K562 (cell line): ENCODE measurements around the gene AIFM1. TPM values are rescaled to one million over a fixed set of nuclear protein-coding genes. Genes with fewer than 3 reads are reported as not detected.

Source experiments
- ATAC-seq: fragments of 200-7000 bp; cut with Tn5 transposase; 3 replicates; pipeline ENCODE4 v1.9.1; 2020; ENCODE audit warnings: moderate library complexity
- BruUV-seq: library from RNA; stranded (reverse); fragments of 400-500 nt; replicated peaks from 2 replicates; lab custom pipeline; 2021; lab: Mats Ljungman, UMichigan
- CTCF ChIA-PET: fragments of 300-600 bp; formaldehyde crosslinking; extraction: SDS; loops from one replicate; lab custom pipeline; 2021; ENCODE audit warnings: low intra/inter-chr PET ratio; lab: Yijun Ruan, JAX
- POLR2A ChIA-PET: fragments of 300-600, 350-650 bp; sonication (Branson Sonifier 250); formaldehyde crosslinking; extraction: SDS; loops from one replicate; lab custom pipeline; 2021; ENCODE audit warnings: antibody characterized with exemption, inconsistent platforms; lab: Yijun Ruan, JAX
- DNase-seq, 4 experiments: peaks; one replicate each; pipeline versions ENCODE4 v3.0.0 to v3.0.0-alpha.2; 2011 to 2018; ENCODE audit warnings: low spot score in 3 of 4, mixed read lengths in 3 of 4; ENCODE audit errors: extremely low read depth in 1 of 4
- FAIRE-seq: peaks from 2 replicates; lab custom pipeline; 2011; peaks lifted over from hg19 to GRCh38; lab: Jason Lieb, UNC
- H2AFZ ChIP-seq: 2 replicates; pipeline ENCODE4 v1.6.0; 2011; ENCODE audit warnings: low read depth, low read length, control low read depth, inconsistent platforms
- H3K27ac ChIP-seq: fragments of 200-600 bp; 3 replicates; pipeline ENCODE4 v1.8.0; 2011; ENCODE audit warnings: low read depth, mild to moderate bottlenecking, control low read depth, inconsistent platforms, low read length, moderate library complexity, mixed read lengths; ENCODE audit errors: extremely low read depth
- H3K27me3 ChIP-seq, 2 experiments: fragments of 300-600 bp in 1 of 2; 2 replicates in 1 of 2; 3 replicates in 1 of 2; pipeline versions ENCODE4 v1.6.0 to v1.8.0; 2011; ENCODE audit warnings: inconsistent platforms in 2 of 2, low read length in 2 of 2, mild to moderate bottlenecking in 1 of 2, mixed read lengths in 1 of 2, moderate library complexity in 1 of 2; ENCODE audit not compliant: control insufficient read depth in 2 of 2, insufficient read depth in 2 of 2
- H3K36me3 ChIP-seq: fragments of 300-600 bp; 3 replicates; pipeline ENCODE4 v1.8.0; 2011; ENCODE audit warnings: mild to moderate bottlenecking, low read length, inconsistent platforms; ENCODE audit not compliant: control insufficient read depth, insufficient read depth
- H3K4me1 ChIP-seq, 2 experiments: fragments of 200-600 bp in 1 of 2; replicated peaks in 1 of 2; 2 replicates in 1 of 2; 3 replicates in 1 of 2; pipeline versions ENCODE4 v1.5.1 to v1.8.0; 2011; ENCODE audit warnings: inconsistent platforms in 2 of 2, low read length in 2 of 2, mild to moderate bottlenecking in 1 of 2, mixed read lengths in 1 of 2, moderate library complexity in 1 of 2; ENCODE audit not compliant: control insufficient read depth in 2 of 2, insufficient read depth in 2 of 2
- H3K4me2 ChIP-seq: 2 replicates; pipeline ENCODE4 v1.6.1; 2011; ENCODE audit warnings: low read length, control low read depth, inconsistent platforms, mixed read lengths; ENCODE audit not compliant: insufficient read depth
- H3K4me3 ChIP-seq: fragments of 200-600 bp; sonication (generic), shearing (Covaris generic); 2 replicates; pipeline ENCODE4 v1.5.1; 2016; ENCODE audit warnings: control low read depth, inconsistent platforms
- H3K79me2 ChIP-seq: fragments of 200-600 bp; 3 replicates; pipeline ENCODE4 v1.8.0; 2011; ENCODE audit warnings: low read length, inconsistent platforms; ENCODE audit not compliant: control insufficient read depth, insufficient read depth
- H3K9ac ChIP-seq, 2 experiments: 2 replicates each; pipeline versions ENCODE4 v1.6.0 to v1.6.1; 2011; ENCODE audit warnings: low read depth in 2 of 2, low read length in 2 of 2, control low read depth in 1 of 2, inconsistent platforms in 1 of 2, mild to moderate bottlenecking in 1 of 2, mixed read lengths in 1 of 2; ENCODE audit not compliant: insufficient read depth in 1 of 2
- H3K9me1 ChIP-seq: one replicate; pipeline ENCODE4 v1.6.0; 2011; ENCODE audit warnings: inconsistent platforms, mild to moderate bottlenecking, low read length, moderate library complexity; ENCODE audit not compliant: control insufficient read depth, insufficient read depth
- H3K9me3 ChIP-seq: replicated peaks from 2 replicates; pipeline ENCODE4 v1.5.1; 2011; ENCODE audit warnings: low read depth, low read length, inconsistent platforms; ENCODE audit not compliant: control insufficient read depth, insufficient read depth
- H4K20me1 ChIP-seq: replicated peaks from 2 replicates; pipeline ENCODE4 v1.6.1; 2011; ENCODE audit warnings: low read length, inconsistent platforms, mixed read lengths; ENCODE audit not compliant: control insufficient read depth, insufficient read depth
- HBP1 ChIP-seq: fragments of 450-650 bp; formaldehyde crosslinking; IDR thresholded peaks from 2 replicates; pipeline ENCODE4 v1.4.0; 2022; ENCODE audit warnings: missing genetic modification characterization
- KDM1A ChIP-seq, 2 experiments: fragments of 450-650 bp; IDR thresholded peaks; 2 replicates each; pipeline ENCODE4 v1.6.1; 2016; ENCODE audit warnings: mild to moderate bottlenecking in 2 of 2
- NFE2 ChIP-seq: IDR thresholded peaks from 2 replicates; pipeline ENCODE4 v1.6.1; 2014; ENCODE audit warnings: antibody characterized with exemption, low read depth
- POLR2AphosphoS5 ChIP-seq: IDR thresholded peaks from 2 replicates; pipeline ENCODE4 v1.6.1; 2011; ENCODE audit warnings: mild to moderate bottlenecking, low read depth, low read length, moderate library complexity; ENCODE audit not compliant: control insufficient read depth, insufficient read depth
- PURB ChIP-seq: sonication (generic); formaldehyde crosslinking; IDR thresholded peaks from 2 replicates; pipeline ENCODE4 v1.9.0; 2021; ENCODE audit warnings: low read depth, mild to moderate bottlenecking, missing genetic modification reagents
- RB1 ChIP-seq: fragments of 450-650 bp; IDR thresholded peaks from 2 replicates; pipeline ENCODE4 v1.6.1; 2017; ENCODE audit warnings: low read depth, mild to moderate bottlenecking
- RBM34 ChIP-seq: fragments of 200-400 bp; formaldehyde crosslinking; IDR thresholded peaks from 2 replicates; pipeline ENCODE4 v1.6.1; 2018; ENCODE audit warnings: low read length, borderline replicate concordance; ENCODE audit not compliant: insufficient read depth
- ZBTB33 ChIP-seq: sonication (generic); formaldehyde crosslinking; IDR thresholded peaks from 2 replicates; pipeline ENCODE4 v1.8.1; 2023; ENCODE audit warnings: mild to moderate bottlenecking, missing genetic modification reagents
- WGBS: fragments of 100-300 bp; shearing (Covaris generic); methylation state at CpG from one replicate; pipeline ENCODE4 v1.1.6; 2016; ENCODE audit warnings: low coverage, mixed read lengths; ENCODE audit not compliant: insufficient coverage; ENCODE audit errors: missing lambda C conversion rate; 5-methylcytosine and 5-hydroxymethylcytosine counted together
- in situ Hi-C: fragments of 300-500 bp; cut with MboI; formaldehyde crosslinking; loops from 4 replicates; pipeline ENCODE4 v1.15.0; 2018; ENCODE audit warnings: inconsistent platforms, mixed read lengths
- intact Hi-C: fragments of 100-400 bp; cut with micrococcal nuclease; formaldehyde crosslinking; loops from 2 replicates; pipeline ENCODE4 v1.14.2; 2022
- polyA plus RNA-seq, 8 experiments: library from polyadenylated mRNA; depleted of rRNA in 4 of 8; stranded (reverse) in 5 of 8; unstranded in 3 of 8; fragments of >200 nt; fragmentation: Nextera tagmentation in 2 of 8; fragmentation: Illumina TruSeq in 1 of 8; extraction: Ambion mirVana in 2 of 8; extraction: Trizol in 1 of 8; gene quantifications; 2 replicates each; pipeline versions ENCODE4 v1.2.1 to v1.2.3, GENCODE V29; 2011 to 2014; ENCODE audit warnings: inconsistent platforms in 1 of 8, missing spikeins in 1 of 8
- total RNA-seq, 7 experiments: library from RNA; depleted of rRNA in 6 of 7; stranded (reverse); fragments of >200 nt in 6 of 7; fragmentation: Illumina TruSeq in 2 of 7; extraction: Trizol in 2 of 7; gene quantifications; 2 replicates each; pipeline versions ENCODE4 v1.2.1 to v1.2.3, GENCODE V29; 2011 to 2021; ENCODE audit warnings: low replicate concordance in 1 of 7
- TF ChIP-seq, protein P1 (sequence below): fragments of 200-800 bp; sonication (Bioruptor generic); IDR thresholded peaks from 2 replicates; pipeline ENCODE4 v1.6.1; 2017; ENCODE audit warnings: missing genetic modification characterization, missing compliant biosample characterization

Gene AIFM1
- total and polyA plus RNA-seq, 9 of the 15 experiments (the other 6 are each of a cell fraction or from before 2014, with no cell fraction given): 51.0 to 117 (median 91.2) TPM

- ATAC-seq (no peak), DNase-seq (peak in 1 of 4 experiments; percentile 40), FAIRE-seq (peak; percentile 29)
- Histone ChIP-seq H4K20me1 (peaks cover 5% of the 10 kb centered on the region; the same call in 1 of the 2 replicates), H3K9me3 (no peaks in the 10 kb centered on the region), H3K4me3 (no peak overlapping the region), H3K4me2 (peak overlapping the region; percentile 52), H3K27ac (peak overlapping the region; percentile 78), H2AFZ (no peak overlapping the region), H3K27me3 (no peaks in the 10 kb centered on the region), H3K9ac (peak overlapping the region in 1 of 2 experiments; percentile 68; a peak in 1 of 4 replicates), H3K9me1 (peaks cover 8% of the 10 kb centered on the region), H3K79me2 (peaks cover 77% of the 10 kb centered on the region), H3K4me1 (peaks cover 62 to 63% of the 10 kb centered on the region in 2 experiments), H3K36me3 (peaks cover 61% of the 10 kb centered on the region; the same call in 2 of the 3 replicates)
- TF ChIP-seq NFE2 (peak; percentile 16; the same call in 1 of the 2 replicates), RB1 (no peak), ZBTB33 (no peak), HBP1 (CRISPR knock-in tag) (peak; percentile 60; the same call in 1 of the 2 replicates), KDM1A (IDR thresholded peaks at IDR 0.05) (0 out of 4 replicates have a peak, but pooled peaks of 1 of the 2 experiments have one; percentile 39), PURB (CRISPR knock-in tag) (no peak), RBM34 (no peak), POLR2AphosphoS5 (no peak)
- TF ChIP-seq, protein P1, sequence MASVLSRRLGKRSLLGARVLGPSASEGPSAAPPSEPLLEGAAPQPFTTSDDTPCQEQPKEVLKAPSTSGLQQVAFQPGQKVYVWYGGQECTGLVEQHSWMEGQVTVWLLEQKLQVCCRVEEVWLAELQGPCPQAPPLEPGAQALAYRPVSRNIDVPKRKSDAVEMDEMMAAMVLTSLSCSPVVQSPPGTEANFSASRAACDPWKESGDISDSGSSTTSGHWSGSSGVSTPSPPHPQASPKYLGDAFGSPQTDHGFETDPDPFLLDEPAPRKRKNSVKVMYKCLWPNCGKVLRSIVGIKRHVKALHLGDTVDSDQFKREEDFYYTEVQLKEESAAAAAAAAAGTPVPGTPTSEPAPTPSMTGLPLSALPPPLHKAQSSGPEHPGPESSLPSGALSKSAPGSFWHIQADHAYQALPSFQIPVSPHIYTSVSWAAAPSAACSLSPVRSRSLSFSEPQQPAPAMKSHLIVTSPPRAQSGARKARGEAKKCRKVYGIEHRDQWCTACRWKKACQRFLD: 0 out of 2 replicates have a peak, but pooled peaks have one; percentile 22
- ChIA-PET CTCF (no interaction called here), POLR2A (interaction anchor here (0.9 kb wide), 2 partner anchors 21 to 90 kb away, joined by 3 to 4 read pairs; no protein-coding TSS in a partner anchor)
- no TSS peak for BruUV-seq
- in situ Hi-C loops (no loop called here), intact Hi-C loops (loop anchor here (5.0 kb wide), 1 partner anchor 88 kb away; the partner anchor contains the start of gene RAB33A)
- WGBS: 34% methylated on average over 11 of the region's 15 CpGs
Measured at GRCh38 chrX:130083656-130084382, 81.8 kb downstream of the AIFM1 start.
